Choroid plexus epithelial cell (primary cell): ENCODE measurements around the gene URM1.

Experiments
- DNase-seq: peaks from one replicate; pipeline ENCODE4 v3.0.0-alpha.2; 2010; ENCODE audit warnings: low read depth
- H3K4me3 ChIP-seq: 2 replicates; pipeline ENCODE4 v1.5.1; 2011; ENCODE audit warnings: low read depth, mild to moderate bottlenecking, control low read depth, low read length, moderate library complexity
- TF ChIP-seq, protein P1 (sequence below): conservative IDR thresholded peaks from 2 replicates; pipeline ENCODE4 v1.5.1; 2011; ENCODE audit warnings: low read depth, mild to moderate bottlenecking, control low read depth, inconsistent platforms, low read length, moderate library complexity

The URM1 gene

DNA sequence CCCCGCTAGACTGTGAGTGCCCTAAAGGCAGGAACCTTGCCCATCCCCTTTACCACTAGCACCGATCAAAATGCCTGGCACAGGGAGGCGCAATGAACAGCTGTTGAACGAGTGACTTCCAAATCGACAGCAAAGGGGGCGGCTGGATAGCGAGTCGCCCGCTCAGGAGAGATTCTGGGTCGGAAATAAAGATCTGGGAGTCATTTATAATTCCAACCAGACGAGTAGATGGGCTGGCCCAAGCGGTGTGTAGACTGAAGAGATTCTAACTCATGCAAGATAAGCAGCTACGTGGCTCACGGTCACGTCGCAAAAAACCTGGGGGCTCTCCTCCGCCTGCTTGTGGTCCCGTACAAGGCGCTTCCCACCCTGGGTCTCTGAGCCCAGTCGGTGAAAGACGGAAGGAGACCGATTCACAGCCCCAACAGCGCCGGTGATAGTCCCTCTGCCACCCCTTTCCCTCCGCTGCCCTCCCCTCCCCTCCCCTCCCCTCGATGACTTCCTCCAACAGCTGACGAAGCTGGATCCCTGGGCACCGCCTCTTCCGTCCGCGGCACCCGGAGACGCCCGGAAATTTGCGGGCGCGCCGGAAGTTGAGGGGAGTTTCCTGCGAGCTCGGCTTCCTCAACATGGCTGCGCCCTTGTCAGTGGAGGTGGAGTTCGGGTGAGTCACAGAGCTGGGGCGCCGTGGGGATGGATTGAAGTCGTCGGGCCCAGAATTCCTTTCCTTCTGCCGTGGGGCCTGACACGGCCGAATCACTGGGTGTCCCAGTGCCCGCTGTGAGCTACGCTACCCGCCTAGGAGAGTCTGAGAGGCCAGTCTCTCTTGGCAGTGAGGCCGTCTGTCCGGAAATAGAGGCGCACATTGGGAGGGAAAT is at the start of gene URM1:
Gene URM1 (plus strand): TSS at position 623 of the 878 bp plus-strand sequence. CDS start 7 bp downstream, at position 630.
- TF ChIP-seq, protein P1, sequence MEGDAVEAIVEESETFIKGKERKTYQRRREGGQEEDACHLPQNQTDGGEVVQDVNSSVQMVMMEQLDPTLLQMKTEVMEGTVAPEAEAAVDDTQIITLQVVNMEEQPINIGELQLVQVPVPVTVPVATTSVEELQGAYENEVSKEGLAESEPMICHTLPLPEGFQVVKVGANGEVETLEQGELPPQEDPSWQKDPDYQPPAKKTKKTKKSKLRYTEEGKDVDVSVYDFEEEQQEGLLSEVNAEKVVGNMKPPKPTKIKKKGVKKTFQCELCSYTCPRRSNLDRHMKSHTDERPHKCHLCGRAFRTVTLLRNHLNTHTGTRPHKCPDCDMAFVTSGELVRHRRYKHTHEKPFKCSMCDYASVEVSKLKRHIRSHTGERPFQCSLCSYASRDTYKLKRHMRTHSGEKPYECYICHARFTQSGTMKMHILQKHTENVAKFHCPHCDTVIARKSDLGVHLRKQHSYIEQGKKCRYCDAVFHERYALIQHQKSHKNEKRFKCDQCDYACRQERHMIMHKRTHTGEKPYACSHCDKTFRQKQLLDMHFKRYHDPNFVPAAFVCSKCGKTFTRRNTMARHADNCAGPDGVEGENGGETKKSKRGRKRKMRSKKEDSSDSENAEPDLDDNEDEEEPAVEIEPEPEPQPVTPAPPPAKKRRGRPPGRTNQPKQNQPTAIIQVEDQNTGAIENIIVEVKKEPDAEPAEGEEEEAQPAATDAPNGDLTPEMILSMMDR, result peak; percentile 27
- DNase-seq, result peak; percentile 96
- peak within 1 kb of the TSS; percentile 99 for H3K4me3 ChIP-seq

DNA sequence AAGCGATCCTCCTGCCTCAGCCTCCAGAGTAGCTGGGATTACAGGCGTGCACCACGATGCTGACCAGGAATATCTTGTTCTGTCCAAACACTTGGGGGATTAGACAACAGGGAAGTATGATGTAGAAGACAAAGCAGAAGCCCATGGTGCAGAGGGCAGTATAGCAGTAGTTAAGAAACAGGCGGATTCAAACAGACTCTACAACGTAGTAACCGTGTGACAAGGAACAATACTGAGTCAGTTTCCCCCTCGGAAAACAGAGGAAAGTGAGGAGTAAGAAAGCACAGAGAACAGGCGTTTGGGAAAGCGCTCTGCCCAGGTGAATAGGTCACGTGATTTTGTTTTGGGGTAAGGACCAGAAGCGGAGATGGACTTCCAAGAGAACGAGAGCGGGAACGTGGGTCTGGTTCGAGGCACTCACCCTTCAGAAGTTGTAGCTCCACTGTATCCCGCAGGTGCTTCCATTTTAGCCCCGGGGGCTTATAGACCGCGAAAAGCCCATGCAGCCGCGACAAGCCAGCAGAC is 49.2 kb upstream of the URM1 start:
- peak overlapping the region; percentile 92 for H3K4me3 ChIP-seq
- DNase-seq, result no peak
- TF ChIP-seq, protein P1, result no peak

DNA sequence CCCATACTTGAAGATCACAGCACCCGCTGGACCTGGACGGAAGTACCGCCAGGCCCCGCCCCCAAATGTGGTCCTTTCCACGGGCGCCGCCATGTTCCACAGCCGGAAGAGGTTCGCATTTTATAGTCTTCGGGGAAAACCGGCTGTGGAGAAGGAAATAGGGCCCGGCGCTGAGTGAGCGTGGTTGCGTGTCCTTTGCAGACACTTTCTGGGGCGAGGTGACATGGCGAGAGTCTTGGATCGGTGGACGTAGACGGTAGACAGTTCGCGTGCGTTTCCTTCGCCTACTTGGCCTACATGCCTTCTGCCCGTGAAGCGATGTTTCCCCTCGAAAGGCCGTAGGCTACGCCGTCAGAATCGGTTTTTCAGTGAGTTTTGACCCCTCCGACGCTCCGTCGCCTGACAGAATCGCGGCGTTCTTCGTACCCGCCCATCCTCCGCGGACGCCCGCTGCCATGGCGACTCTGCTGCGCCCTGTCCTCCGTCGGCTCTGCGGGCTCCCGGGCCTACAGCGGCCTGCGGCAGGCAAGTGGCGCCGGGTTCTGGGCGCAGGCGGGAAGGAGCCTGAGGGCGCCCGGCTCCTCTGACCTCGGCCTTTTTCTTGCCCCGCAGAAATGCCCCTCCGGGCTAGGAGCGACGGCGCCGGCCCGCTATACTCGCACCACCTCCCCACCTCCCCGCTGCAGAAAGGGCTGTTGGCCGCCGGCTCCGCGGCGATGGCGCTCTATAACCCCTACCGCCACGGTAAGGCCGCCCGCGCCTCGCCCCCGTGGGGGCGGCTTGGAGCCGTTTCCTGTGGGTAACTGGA is 48.6 kb upstream of the URM1 start, which contains the start of the genes COQ4 and TRUB2:
Gene COQ4 (plus strand): TSS at position 436 of the 808 bp plus-strand sequence. CDS start 20 bp downstream, at position 456.
Gene TRUB2 (minus strand): TSS at position 44 of the 808 bp plus-strand sequence. CDS start 39 bp downstream, at position 5.
- DNase-seq, result peak; percentile 95
- H3K4me3 ChIP-seq, result peak within 1 kb of the TSS; percentile 92
- TF ChIP-seq, protein P1, result no peak

DNA sequence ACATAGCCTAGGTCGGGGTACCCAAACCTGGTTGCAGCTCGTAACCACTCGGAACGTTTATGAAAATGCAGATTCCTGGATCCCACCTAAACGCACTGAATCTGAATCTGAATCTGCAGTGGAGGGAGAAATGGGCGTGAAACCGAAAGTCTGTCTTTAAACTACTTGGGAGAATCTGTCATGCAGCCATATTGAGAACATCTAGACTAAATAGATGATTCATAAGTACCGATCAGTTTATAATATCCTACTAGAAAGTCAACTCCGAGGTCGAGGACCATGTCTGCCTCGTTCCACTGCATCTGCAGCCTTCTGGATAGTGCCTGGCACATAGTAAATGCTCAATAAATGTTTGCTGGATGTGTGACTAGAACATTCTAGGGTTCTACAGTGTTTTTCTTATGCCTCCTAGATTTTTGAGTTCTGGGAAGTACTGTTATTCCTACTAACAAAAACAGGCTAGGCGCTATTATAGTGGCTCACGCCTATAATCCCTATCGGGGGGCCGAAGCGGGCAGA is 47.9 kb upstream of the URM1 start:
- peak; percentile 59 for DNase-seq
- H3K4me3 ChIP-seq, result peak overlapping the region; percentile 92
- TF ChIP-seq, protein P1, result no peak

DNA sequence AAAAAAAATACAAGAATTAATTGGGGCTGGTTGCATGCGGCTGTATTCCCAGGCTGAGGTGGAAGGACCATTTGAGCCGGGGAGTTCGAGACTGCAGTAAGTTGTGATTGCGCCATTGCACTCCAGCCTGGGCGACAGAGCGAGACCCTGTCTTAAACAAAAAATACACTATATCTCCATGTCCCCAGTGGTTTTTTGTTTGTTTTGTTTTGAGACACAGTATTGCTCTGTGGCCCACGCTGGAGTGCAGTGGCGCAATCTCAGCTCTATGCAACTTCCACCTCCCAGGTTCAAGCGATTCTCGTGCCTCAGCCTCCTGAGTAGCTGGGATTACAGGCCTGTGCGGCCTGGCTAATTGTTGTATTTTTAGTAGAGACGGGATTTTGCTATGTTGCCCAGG is 47.4 kb upstream of the URM1 start:
- H3K4me3 ChIP-seq, result peak overlapping the region; percentile 92
- TF ChIP-seq, protein P1, result no peak
- DNase-seq, result no peak

DNA sequence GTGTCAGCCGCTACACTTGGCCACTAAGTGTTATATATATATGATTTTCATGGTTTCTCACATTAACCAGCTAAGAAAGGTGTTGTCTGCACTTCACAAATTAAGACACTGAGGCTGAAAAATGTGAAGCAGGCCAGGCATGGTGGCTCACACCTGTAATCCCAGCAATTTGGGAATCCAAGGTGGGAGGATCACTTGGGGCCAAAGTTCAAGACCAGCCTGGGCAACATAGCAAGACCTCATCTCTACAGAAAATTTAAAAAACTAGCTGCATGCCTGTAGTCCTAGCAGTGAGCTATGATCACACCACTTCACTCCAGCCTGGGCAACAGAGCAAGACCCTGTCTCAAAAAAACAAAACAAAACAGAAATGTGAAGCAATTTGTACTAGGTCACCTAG is 46.8 kb upstream of the URM1 start:
- DNase-seq, result no peak
- TF ChIP-seq, protein P1, result no peak
- no peak overlapping the region for H3K4me3 ChIP-seq
